GM12801 (cell line): Measurements from ENCODE around the gene SMARCE1.

ENCODE experiments used
- TF ChIP-seq, protein P1 (sequence below): IDR thresholded peaks from one replicate; pipeline ENCODE4 v1.5.1; 2011; ENCODE audit warnings: control low read depth; ENCODE audit not compliant: insufficient read length; ENCODE audit errors: extremely low read depth

Gene SMARCE1

DNA sequence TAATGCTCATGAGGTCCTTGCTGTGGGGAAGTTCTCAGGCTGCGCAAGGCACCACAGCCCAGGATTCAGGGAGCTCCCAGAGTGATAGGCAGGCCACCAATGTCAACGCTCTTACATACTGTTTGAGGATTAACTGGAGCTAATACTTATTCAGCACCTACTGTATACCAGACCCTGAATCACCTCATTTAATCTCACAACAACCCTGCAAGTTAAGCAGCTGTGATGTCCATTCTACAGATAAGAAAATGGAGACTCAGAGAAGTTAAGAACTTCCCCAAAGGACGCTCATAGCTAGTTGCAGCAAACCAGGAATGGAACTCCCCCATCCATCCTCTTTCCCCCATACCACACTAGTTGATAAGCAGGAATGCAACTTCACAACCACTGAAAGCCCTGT is 56.9 kb downstream of the SMARCE1 start:
- TF ChIP-seq, protein P1, sequence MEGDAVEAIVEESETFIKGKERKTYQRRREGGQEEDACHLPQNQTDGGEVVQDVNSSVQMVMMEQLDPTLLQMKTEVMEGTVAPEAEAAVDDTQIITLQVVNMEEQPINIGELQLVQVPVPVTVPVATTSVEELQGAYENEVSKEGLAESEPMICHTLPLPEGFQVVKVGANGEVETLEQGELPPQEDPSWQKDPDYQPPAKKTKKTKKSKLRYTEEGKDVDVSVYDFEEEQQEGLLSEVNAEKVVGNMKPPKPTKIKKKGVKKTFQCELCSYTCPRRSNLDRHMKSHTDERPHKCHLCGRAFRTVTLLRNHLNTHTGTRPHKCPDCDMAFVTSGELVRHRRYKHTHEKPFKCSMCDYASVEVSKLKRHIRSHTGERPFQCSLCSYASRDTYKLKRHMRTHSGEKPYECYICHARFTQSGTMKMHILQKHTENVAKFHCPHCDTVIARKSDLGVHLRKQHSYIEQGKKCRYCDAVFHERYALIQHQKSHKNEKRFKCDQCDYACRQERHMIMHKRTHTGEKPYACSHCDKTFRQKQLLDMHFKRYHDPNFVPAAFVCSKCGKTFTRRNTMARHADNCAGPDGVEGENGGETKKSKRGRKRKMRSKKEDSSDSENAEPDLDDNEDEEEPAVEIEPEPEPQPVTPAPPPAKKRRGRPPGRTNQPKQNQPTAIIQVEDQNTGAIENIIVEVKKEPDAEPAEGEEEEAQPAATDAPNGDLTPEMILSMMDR: no peak

DNA sequence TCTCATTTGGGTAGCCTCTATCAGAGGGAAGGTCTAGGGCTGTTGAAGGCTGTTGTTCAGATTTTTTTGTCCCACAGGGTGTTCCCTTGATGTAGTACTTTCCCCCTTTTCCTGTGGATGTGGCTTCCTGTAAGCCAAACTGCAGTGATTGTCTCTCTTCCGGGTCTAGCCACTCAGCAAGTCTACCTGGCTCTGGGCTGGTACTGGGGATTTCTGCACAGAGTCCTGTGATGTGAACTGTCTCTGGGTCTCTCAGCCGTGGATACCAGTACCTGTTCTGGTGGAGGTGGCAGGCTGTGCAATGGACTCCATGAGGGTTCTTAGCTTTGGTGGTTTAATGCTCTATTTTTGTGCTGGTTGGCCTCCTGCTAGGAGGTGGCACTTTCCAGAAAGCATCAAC is 59.1 kb downstream of the SMARCE1 start:
- TF ChIP-seq, protein P1: no peak

DNA sequence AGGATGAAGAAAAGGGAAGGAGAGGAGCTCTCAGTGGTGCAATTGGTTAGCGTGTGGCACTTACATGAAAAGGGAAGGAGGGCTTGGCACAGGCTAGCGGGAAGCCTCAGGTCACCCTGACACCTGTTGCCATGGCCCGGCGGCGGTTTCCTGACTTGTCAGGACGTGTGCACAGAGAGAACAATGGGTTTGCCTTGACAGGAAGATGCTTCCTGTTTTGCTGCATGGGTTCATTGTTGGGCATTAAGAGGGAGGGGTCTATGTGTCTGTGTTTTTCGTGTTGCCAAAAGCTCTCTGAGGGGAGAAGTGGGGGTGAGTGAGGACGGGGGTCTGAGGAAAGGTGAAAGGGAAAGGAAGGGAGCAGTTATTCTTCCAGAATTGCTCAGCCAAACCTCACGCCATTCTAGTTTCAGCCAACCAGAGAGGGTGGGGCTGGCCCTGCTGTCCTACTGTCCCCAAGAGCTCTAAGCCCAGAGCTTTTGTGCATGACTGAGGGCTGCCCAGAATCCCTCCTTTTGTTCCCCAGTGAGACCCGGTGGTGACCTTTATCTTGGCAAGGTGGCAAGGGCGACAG is 65.2 kb downstream of the SMARCE1 start:
- TF ChIP-seq, protein P1: no peak

DNA sequence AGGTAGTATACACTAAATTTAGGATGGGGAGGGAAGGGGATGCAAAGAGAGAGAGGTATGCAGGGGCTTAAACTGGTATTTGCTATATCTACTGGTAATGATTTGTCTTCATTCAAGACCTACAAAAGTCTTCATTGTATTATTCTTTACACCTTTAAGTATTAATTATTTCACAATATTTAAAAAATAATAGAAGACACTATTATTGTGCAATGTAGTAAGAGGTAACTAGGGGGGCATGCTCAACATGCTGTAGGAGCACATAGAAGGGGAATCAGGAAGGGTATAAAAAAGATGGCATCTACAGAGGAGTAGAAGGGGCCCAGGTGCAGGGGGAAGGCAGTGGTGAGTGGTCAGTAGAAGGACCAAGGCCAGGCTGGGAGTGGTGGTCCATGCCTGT is 67.5 kb downstream of the SMARCE1 start:
- TF ChIP-seq, protein P1: no peak

DNA sequence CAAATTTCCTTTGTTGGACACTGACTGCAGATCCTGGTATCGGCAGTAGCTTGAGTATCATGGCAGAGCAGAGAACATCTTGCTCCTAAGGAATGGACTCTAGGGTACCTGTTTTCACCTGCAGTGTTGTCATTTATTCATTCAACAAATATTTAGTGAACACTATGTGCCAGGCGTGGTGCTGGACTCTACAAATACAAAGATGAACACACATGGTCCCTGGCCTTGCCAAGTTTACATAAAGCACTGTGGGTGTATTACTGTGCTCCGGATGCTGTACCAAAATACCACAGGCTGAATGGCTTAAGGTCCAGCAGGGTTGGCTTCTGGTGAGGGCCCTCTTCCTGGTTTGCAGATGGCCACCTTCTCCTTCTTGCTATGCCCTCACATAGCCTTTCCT is 68.1 kb downstream of the SMARCE1 start:
- TF ChIP-seq, protein P1: no peak

DNA sequence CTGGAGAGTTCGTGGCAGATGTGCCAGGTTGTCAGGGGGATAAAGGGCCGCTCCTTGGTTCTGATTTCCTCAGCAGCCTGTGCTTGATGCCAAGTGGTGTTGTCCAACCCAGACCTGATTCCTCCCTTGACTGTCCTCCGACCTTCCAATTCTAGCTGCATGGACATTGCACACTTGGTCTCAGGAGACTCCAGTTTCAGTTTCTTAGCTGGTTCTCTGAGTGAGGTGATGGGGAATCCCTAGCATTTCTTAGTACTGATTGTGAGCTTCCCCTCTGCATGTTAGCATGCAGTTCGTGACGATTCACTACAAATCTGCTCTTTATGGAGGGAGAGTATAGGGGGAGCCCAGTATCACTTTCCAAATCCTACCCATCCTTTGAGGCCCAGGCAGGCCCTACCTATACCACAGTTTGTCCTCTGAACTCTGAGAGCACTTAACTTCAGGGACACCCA is 70.0 kb downstream of the SMARCE1 start:
- TF ChIP-seq, protein P1: no peak

DNA sequence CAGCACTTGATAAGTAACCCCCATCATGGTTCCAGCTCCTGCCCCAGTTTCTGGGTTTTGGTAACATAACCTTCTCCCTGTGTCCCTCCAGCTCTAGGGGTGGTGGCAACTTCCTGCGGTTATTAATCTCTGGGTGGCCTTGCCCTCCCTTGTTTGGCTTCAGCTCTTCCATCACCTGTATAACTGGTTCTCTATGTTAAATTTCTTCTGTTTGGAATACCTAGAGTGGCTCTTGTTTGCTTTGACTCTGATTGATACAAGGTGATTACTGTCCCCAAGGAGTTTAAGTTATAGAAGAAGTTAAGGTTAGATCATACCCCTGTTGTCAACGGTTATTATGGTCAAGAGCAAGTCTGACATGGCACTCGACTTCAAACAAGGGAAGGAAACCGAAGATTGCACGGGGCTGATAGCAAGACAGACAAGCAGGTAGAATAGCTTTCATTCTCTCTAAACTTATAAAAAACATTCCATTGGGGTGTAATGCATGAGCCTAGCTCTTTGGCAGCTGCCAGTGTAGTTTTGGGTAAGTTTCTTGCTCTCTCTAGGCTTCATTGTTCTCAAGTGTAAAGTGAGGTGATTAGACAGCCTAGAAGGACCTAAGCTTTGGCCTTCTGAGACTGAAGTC is 71.4 kb downstream of the SMARCE1 start:
- TF ChIP-seq, protein P1: no peak
